Endothelial cell of coronary artery (primary cell): Measurements from ENCODE around the gene ALG1L2. TPM values are rescaled to one million over a fixed set of nuclear protein-coding genes. Genes with fewer than 3 reads are reported as not detected.

ENCODE experiments used
- total RNA-seq: library from RNA; depleted of rRNA; stranded (reverse); fragments of >200 nt; gene quantifications from 2 replicates; pipeline ENCODE4 v1.2.3, GENCODE V29; 2014

The ALG1L2 gene, protein sequence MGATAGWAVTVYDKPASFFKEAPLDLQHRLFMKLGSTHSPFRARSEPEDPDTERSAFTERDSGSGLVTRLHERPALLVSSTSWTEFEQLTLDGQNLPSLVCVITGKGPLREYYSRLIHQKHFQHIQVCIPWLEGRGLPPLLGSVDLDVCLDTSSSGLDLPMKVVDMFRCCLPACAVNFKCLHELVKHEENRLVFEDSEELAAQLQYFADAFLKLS
- total RNA-seq = not detected in 2 replicates

DNA sequence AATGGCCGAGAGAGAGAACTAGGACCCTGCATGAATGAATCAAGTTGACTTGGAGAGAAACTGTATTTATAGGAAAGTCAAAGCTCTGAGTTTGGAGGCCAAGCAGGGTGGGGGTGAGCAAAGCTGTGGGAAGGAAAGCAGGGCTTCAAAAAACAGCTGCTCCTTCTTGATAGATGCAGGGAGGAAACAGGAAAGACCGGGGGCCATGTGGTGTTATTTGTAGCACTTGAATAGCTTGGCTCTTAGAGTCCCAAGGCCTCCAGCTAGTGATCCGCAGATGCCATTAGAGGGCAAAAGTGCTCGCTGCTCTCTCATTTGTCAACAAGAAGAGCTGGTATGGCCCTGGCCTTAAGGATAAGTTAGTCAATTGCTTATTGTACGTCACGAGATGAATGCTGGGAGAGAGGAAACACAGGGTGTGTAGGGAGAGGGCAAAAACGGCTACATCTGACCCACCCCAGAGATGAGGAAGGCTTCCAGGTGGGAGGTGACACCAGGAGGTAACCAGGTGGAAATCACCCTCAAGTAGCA lies at the start of gene ALG1L2:
ALG1L2 (plus strand) TSS at position 481 of the 531 bp plus-strand sequence. CDS start 186 bp downstream, outside the sequence.

Other genes starting within 250 kb of the ALG1L2 start
- 14.9 and 20.0 TPM in 2 replicates for gene TMCC1, start 188.1 kb upstream of the ALG1L2 start, total RNA-seq
- gene TRH, start 107.1 kb upstream of the ALG1L2 start, total RNA-seq = not detected in 2 replicates